HepG2 (cell line): Measurements from ENCODE around the gene SLC45A1. TPM values are rescaled to one million over a fixed set of nuclear protein-coding genes. Genes with fewer than 3 reads are reported as not detected.

Experiments used
- BCL6 ChIP-seq: IDR thresholded peaks from 2 replicates; pipeline ENCODE4 v1.6.1; 2016; ENCODE audit warnings: missing genetic modification reagents, missing compliant biosample characterization
- FOXC1 ChIP-seq: sonication (generic); formaldehyde crosslinking; IDR thresholded peaks from 2 replicates; pipeline ENCODE4 v1.8.0; 2022; ENCODE audit warnings: mild to moderate bottlenecking, missing genetic modification reagents, borderline replicate concordance
- ISX ChIP-seq: sonication (generic); formaldehyde crosslinking; conservative IDR thresholded peaks from 2 replicates; pipeline ENCODE4 v1.5.0; 2020; ENCODE audit warnings: missing genetic modification reagents
- PAF1 ChIP-seq: IDR thresholded peaks from 2 replicates; pipeline ENCODE4 v1.6.1; 2016; ENCODE audit warnings: missing genetic modification reagents, missing compliant biosample characterization
- POGZ ChIP-seq: sonication (generic); formaldehyde crosslinking; IDR thresholded peaks from 2 replicates; pipeline ENCODE4 v1.4.0; 2020; ENCODE audit warnings: mild to moderate bottlenecking, missing genetic modification reagents
- SMC3 ChIP-seq: IDR thresholded peaks from 2 replicates; pipeline ENCODE4 v1.6.1; 2011; ENCODE audit warnings: low read length, improper control_type of control experiment
- STAG1 ChIP-seq: sonication (generic); formaldehyde crosslinking; IDR thresholded peaks from 2 replicates; pipeline ENCODE4 v1.4.0; 2020; ENCODE audit warnings: missing genetic modification reagents
- TGIF2 ChIP-seq: IDR thresholded peaks from 2 replicates; pipeline ENCODE4 v1.6.1; 2016; ENCODE audit warnings: control low read depth, missing compliant biosample characterization
- ZBTB7B ChIP-seq: sonication (generic); formaldehyde crosslinking; IDR thresholded peaks from 2 replicates; pipeline ENCODE4 v1.4.0; 2020; ENCODE audit warnings: missing genetic modification reagents
- ZMYM4 ChIP-seq: sonication (generic); formaldehyde crosslinking; IDR thresholded peaks from 2 replicates; pipeline ENCODE4 v1.8.1; 2023; ENCODE audit warnings: mild to moderate bottlenecking, missing genetic modification reagents
- ZNF253 ChIP-seq: sonication (generic); formaldehyde crosslinking; IDR thresholded peaks from 2 replicates; pipeline ENCODE4 v1.8.0; 2022; ENCODE audit warnings: mild to moderate bottlenecking, missing genetic modification reagents, borderline replicate concordance
- ZNF354B ChIP-seq: sonication (generic); formaldehyde crosslinking; IDR thresholded peaks from 2 replicates; pipeline ENCODE4 v1.8.0; 2022; ENCODE audit warnings: mild to moderate bottlenecking, missing genetic modification reagents
- ZNF670 ChIP-seq: sonication (generic); formaldehyde crosslinking; IDR thresholded peaks from 2 replicates; pipeline ENCODE4 v1.8.0; 2022; ENCODE audit warnings: mild to moderate bottlenecking, missing genetic modification reagents, borderline replicate concordance
- polyA plus RNA-seq, 8 experiments: library from polyadenylated mRNA; depleted of rRNA in 3 of 8; stranded (reverse) in 7 of 8; unstranded in 1 of 8; fragments of >200 nt; fragmentation: Illumina TruSeq in 4 of 8; extraction: Trizol in 4 of 8; gene quantifications; 2 replicates each; pipeline versions ENCODE4 v1.2.1 to v1.2.3, GENCODE V29; 2011 to 2016; ENCODE audit warnings: low read depth in 4 of 8, missing spikeins in 1 of 8, mixed read lengths in 1 of 8; ENCODE audit not compliant: insufficient read depth in 1 of 8
- total RNA-seq, 5 experiments: library from RNA; depleted of rRNA; stranded (reverse); fragments of >200 nt; fragmentation: Illumina TruSeq; extraction: Trizol; gene quantifications; 2 replicates each; pipeline ENCODE4 v1.2.3, GENCODE V29; 2016; ENCODE audit warnings: low read depth in 1 of 5
- TF ChIP-seq, protein P1 (sequence below): sonication (generic); formaldehyde crosslinking; conservative IDR thresholded peaks from 2 replicates; pipeline ENCODE4 v1.8.0; 2022; ENCODE audit warnings: missing genetic modification reagents
- TF ChIP-seq, protein P2 (sequence below): sonication (generic); formaldehyde crosslinking; IDR thresholded peaks from 2 replicates; pipeline ENCODE4 v1.5.0; 2020; ENCODE audit warnings: missing genetic modification reagents, mild to moderate bottlenecking, borderline replicate concordance
- TF ChIP-seq, protein P3 (sequence below): sonication (generic); formaldehyde crosslinking; IDR thresholded peaks from 2 replicates; pipeline ENCODE4 v1.4.0; 2020; ENCODE audit warnings: mild to moderate bottlenecking, missing genetic modification reagents
- TF ChIP-seq, protein P4 (sequence below): sonication (generic); formaldehyde crosslinking; IDR thresholded peaks from 2 replicates; pipeline ENCODE4 v1.5.0; 2020; ENCODE audit warnings: mild to moderate bottlenecking, missing genetic modification reagents, moderate library complexity

Gene SLC45A1
- total and polyA plus RNA-seq, 2 of the 13 experiments (the other 11 are each of a cell fraction or from before 2014, with no cell fraction given) = not detected

DNA sequence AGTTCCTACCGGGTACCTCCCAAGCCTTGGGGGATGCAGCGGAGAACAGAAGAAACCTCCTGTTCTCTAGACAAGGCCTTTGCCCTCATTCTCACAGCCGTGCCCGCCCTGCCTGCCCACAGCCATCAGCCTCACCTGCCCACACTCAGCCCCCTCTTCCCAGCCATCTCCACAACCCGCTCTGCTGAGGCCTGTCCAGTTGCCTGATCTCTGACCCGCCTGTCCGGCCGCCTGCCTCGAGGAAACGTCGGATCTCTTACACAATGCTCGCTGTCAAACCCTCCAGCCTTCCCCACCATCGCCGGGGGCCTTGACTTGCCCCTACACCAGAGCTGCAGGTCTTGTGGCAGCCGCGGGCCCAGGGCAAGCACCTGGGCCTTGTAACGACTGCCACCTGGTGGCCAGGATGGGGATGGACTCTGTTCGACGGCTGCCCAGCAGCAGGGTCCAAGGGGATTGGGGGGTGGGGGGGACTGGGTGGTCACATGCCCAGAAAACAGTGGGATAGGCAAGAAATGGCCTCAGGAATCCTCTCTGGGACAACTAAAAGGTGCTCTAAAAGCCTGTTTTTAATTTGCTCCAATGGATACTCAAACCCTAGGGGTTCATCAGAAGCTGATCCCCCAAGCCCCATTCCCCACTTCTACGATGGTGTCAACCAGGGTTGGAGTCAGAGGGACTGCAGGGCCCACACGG, 31.0 kb downstream of the SLC45A1 start (continued):
- TF ChIP-seq ZBTB7B (CRISPR knock-in tag) = 0 out of 2 replicates have a peak, but pooled peaks have one; percentile 33
- TF ChIP-seq STAG1 (CRISPR knock-in tag) = peak; percentile 96
- TF ChIP-seq ZNF253 (CRISPR knock-in tag) = no peak
- TF ChIP-seq ZNF354B = no peak
- TF ChIP-seq SMC3 = peak; percentile 63; the same call in 1 of the 2 replicates
- peak; percentile 26; the same call in 1 of the 2 replicates for TF ChIP-seq BCL6 (CRISPR knock-in tag)
- TF ChIP-seq, protein P1, sequence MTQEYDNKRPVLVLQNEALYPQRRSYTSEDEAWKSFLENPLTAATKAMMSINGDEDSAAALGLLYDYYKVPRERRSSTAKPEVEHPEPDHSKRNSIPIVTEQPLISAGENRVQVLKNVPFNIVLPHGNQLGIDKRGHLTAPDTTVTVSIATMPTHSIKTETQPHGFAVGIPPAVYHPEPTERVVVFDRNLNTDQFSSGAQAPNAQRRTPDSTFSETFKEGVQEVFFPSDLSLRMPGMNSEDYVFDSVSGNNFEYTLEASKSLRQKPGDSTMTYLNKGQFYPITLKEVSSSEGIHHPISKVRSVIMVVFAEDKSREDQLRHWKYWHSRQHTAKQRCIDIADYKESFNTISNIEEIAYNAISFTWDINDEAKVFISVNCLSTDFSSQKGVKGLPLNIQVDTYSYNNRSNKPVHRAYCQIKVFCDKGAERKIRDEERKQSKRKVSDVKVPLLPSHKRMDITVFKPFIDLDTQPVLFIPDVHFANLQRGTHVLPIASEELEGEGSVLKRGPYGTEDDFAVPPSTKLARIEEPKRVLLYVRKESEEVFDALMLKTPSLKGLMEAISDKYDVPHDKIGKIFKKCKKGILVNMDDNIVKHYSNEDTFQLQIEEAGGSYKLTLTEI (CRISPR knock-in tag) = no peak
- 0 out of 2 replicates have a peak, but pooled peaks have one; percentile 25 for TF ChIP-seq POGZ (CRISPR knock-in tag)
- TF ChIP-seq, protein P2, sequence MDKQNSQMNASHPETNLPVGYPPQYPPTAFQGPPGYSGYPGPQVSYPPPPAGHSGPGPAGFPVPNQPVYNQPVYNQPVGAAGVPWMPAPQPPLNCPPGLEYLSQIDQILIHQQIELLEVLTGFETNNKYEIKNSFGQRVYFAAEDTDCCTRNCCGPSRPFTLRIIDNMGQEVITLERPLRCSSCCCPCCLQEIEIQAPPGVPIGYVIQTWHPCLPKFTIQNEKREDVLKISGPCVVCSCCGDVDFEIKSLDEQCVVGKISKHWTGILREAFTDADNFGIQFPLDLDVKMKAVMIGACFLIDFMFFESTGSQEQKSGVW (CRISPR knock-in tag) = no peak
- no peak for TF ChIP-seq ISX (CRISPR knock-in tag)
- peak; percentile 36; the same call in 1 of the 2 replicates for TF ChIP-seq ZMYM4
- TF ChIP-seq TGIF2 (CRISPR knock-in tag) = peak; percentile 62; the same call in 1 of the 2 replicates
- TF ChIP-seq, protein P3, sequence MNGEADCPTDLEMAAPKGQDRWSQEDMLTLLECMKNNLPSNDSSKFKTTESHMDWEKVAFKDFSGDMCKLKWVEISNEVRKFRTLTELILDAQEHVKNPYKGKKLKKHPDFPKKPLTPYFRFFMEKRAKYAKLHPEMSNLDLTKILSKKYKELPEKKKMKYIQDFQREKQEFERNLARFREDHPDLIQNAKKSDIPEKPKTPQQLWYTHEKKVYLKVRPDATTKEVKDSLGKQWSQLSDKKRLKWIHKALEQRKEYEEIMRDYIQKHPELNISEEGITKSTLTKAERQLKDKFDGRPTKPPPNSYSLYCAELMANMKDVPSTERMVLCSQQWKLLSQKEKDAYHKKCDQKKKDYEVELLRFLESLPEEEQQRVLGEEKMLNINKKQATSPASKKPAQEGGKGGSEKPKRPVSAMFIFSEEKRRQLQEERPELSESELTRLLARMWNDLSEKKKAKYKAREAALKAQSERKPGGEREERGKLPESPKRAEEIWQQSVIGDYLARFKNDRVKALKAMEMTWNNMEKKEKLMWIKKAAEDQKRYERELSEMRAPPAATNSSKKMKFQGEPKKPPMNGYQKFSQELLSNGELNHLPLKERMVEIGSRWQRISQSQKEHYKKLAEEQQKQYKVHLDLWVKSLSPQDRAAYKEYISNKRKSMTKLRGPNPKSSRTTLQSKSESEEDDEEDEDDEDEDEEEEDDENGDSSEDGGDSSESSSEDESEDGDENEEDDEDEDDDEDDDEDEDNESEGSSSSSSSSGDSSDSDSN = peak; percentile 20; the same call in 1 of the 2 replicates
- TF ChIP-seq, protein P4, sequence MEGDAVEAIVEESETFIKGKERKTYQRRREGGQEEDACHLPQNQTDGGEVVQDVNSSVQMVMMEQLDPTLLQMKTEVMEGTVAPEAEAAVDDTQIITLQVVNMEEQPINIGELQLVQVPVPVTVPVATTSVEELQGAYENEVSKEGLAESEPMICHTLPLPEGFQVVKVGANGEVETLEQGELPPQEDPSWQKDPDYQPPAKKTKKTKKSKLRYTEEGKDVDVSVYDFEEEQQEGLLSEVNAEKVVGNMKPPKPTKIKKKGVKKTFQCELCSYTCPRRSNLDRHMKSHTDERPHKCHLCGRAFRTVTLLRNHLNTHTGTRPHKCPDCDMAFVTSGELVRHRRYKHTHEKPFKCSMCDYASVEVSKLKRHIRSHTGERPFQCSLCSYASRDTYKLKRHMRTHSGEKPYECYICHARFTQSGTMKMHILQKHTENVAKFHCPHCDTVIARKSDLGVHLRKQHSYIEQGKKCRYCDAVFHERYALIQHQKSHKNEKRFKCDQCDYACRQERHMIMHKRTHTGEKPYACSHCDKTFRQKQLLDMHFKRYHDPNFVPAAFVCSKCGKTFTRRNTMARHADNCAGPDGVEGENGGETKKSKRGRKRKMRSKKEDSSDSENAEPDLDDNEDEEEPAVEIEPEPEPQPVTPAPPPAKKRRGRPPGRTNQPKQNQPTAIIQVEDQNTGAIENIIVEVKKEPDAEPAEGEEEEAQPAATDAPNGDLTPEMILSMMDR (CRISPR knock-in tag) = peak; percentile 92
- TF ChIP-seq ZNF670 (CRISPR knock-in tag) = no peak
- peak; percentile 75; the same call in 1 of the 2 replicates for TF ChIP-seq FOXC1 (CRISPR knock-in tag)
- TF ChIP-seq PAF1 = 0 out of 2 replicates have a peak, but pooled peaks have one; percentile 53
